Chondrocyte (in vitro differentiated cells): ENCODE measurements around the gene DST. TPM values are rescaled to one million over a fixed set of nuclear protein-coding genes. Genes with fewer than 3 reads are reported as not detected.

Experiments used
- DNase-seq: peaks from one replicate; pipeline ENCODE4 v3.0.0; 2021; ENCODE audit warnings: mixed read lengths, low spot score
- H3K27ac Mint-ChIP-seq: one replicate; pipeline ENCODE4 v1.8.0; 2021; ENCODE audit warnings: mild to moderate bottlenecking, moderate library complexity, mixed read lengths; ENCODE audit not compliant: unreplicated experiment
- H3K27me3 Mint-ChIP-seq: 2 replicates; pipeline ENCODE4 v1.8.0; 2021; ENCODE audit warnings: low read depth, mixed read lengths
- H3K36me3 Mint-ChIP-seq: 2 replicates; pipeline ENCODE4 v1.8.0; 2021; ENCODE audit warnings: low read depth, mixed read lengths
- H3K4me1 Mint-ChIP-seq: 2 replicates; pipeline ENCODE4 v1.8.0; 2021; ENCODE audit warnings: low read depth, mild to moderate bottlenecking, mixed read lengths
- H3K4me3 Mint-ChIP-seq: one replicate; pipeline ENCODE4 v1.8.0; 2021; ENCODE audit warnings: mild to moderate bottlenecking, moderate library complexity, mixed read lengths; ENCODE audit not compliant: unreplicated experiment
- H3K9me3 Mint-ChIP-seq: 2 replicates; pipeline ENCODE4 v1.8.0; 2021; ENCODE audit warnings: low read depth, mixed read lengths
- CTCF ChIP-seq: fragments of 200-600 bp; sonication (generic); IDR thresholded peaks from 2 replicates; pipeline ENCODE4 v1.5.0; 2021; ENCODE audit warnings: antibody characterized with exemption, mild to moderate bottlenecking, moderate library complexity
- total RNA-seq: library from RNA; stranded (reverse); gene quantifications from 3 replicates; pipeline ENCODE4 v1.2.1, GENCODE V29; 2021

The DST gene
- total RNA-seq, 1 donor from 2014 or later: 168 TPM

GRCh38 chr6:56450882-56451739 is 191.6 kb downstream of the DST start:
- DNase-seq: no peak
- no peak overlapping the region for H3K4me3 Mint-ChIP-seq
- peaks cover 18% of the 10 kb centered on the region for H3K4me1 Mint-ChIP-seq
- peak overlapping the region; percentile 27 for H3K27ac Mint-ChIP-seq
- H3K27me3 Mint-ChIP-seq: no peaks in the 10 kb centered on the region
- TF ChIP-seq CTCF: no peak
- peaks cover 8% of the 10 kb centered on the region for H3K36me3 Mint-ChIP-seq
- no peaks in the 10 kb centered on the region for H3K9me3 Mint-ChIP-seq

GRCh38 chr6:56450376-56450775 is 192.3 kb downstream of the DST start:
- Mint-ChIP-seq H3K4me3 (no peak overlapping the region), H3K27me3 (no peaks in the 10 kb centered on the region), H3K36me3 (peaks cover 8% of the 10 kb centered on the region), H3K4me1 (peaks cover 18% of the 10 kb centered on the region), H3K27ac (no peak overlapping the region), H3K9me3 (no peaks in the 10 kb centered on the region)
- no peak for DNase-seq
- no peak for TF ChIP-seq CTCF

GRCh38 chr6:56448046-56448445 is 194.6 kb downstream of the DST start:
- no peak for DNase-seq
- peaks cover 18% of the 10 kb centered on the region for H3K4me1 Mint-ChIP-seq
- H3K9me3 Mint-ChIP-seq: no peaks in the 10 kb centered on the region
- H3K27me3 Mint-ChIP-seq: no peaks in the 10 kb centered on the region
- TF ChIP-seq CTCF: no peak
- no peak overlapping the region for H3K27ac Mint-ChIP-seq
- peaks cover 4% of the 10 kb centered on the region for H3K36me3 Mint-ChIP-seq
- no peak overlapping the region for H3K4me3 Mint-ChIP-seq

DNA sequence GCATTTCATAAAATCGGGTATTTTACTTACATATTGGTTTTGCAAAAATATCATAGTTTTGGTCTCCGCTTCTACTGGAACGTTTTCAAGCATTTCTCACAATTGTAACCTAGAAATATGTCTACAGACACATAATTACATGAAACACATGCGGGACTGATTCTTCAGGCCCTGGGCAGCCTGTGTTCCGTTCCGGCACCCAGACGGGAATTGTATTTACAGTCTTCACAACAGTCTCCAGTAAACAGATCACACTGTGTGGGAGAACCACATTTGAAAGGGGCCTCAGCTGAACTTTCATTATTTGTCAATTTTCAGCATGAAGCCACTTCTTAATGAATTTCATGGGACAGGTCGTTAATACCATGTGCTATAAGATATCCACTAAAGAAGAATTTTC is 196.9 kb downstream of the DST start:
- no peak for TF ChIP-seq CTCF
- H3K9me3 Mint-ChIP-seq: no peaks in the 10 kb centered on the region
- H3K4me3 Mint-ChIP-seq: no peak overlapping the region
- DNase-seq: no peak
- H3K36me3 Mint-ChIP-seq: peaks cover 2% of the 10 kb centered on the region
- H3K4me1 Mint-ChIP-seq: peaks cover 10% of the 10 kb centered on the region
- H3K27ac Mint-ChIP-seq: no peak overlapping the region
- no peaks in the 10 kb centered on the region for H3K27me3 Mint-ChIP-seq

GRCh38 chr6:56444855-56445254 is 197.8 kb downstream of the DST start:
- no peaks in the 10 kb centered on the region for H3K27me3 Mint-ChIP-seq

More at GRCh38 chr6:56444855-56445254, 197.8 kb downstream of the DST start:
- no peak for DNase-seq
- no peak overlapping the region for H3K27ac Mint-ChIP-seq
- H3K4me3 Mint-ChIP-seq: no peak overlapping the region
- H3K4me1 Mint-ChIP-seq: peaks cover 5% of the 10 kb centered on the region
- TF ChIP-seq CTCF: no peak
- peaks cover 2% of the 10 kb centered on the region for H3K36me3 Mint-ChIP-seq
- H3K9me3 Mint-ChIP-seq: peaks cover 3% of the 10 kb centered on the region
